PC-3 (cell line): Measurements from ENCODE around the gene ZNF831. TPM values are rescaled to one million over a fixed set of nuclear protein-coding genes. Genes with fewer than 3 reads are reported as not detected.

ENCODE experiments used
- ATAC-seq: fragments of 200-7000 bp; cut with Tn5 transposase; 2 replicates; pipeline ENCODE4 v1.9.1; 2020; ENCODE audit warnings: mild to moderate bottlenecking, moderate library complexity
- BruUV-seq: library from RNA; stranded (reverse); fragments of 400-500 nt; replicated peaks from 2 replicates; lab custom pipeline; 2021; lab: Mats Ljungman, UMichigan
- CTCF ChIA-PET: fragments of 300-600 bp; sonication (Branson Sonifier 250); formaldehyde crosslinking; loops from one replicate; lab custom pipeline; 2022; ENCODE audit warnings: antibody characterized with exemption; lab: Charles Lee
- POLR2A ChIA-PET: fragments of 300-600 bp; sonication (Branson Sonifier 250); formaldehyde crosslinking; loops from one replicate; lab custom pipeline; 2022; ENCODE audit warnings: antibody characterized with exemption; ENCODE audit not compliant: unreplicated experiment; lab: Charles Lee
- DNase-seq: peaks from one replicate; pipeline ENCODE4 v3.0.0-alpha.2; 2015
- H2AFZ ChIP-seq: fragments of 300-600 bp; sonication (generic); 2 replicates; pipeline ENCODE4 v1.6.0; 2016; ENCODE audit warnings: antibody characterized with exemption, low read length
- H3F3A ChIP-seq: fragments of 300-600 bp; sonication (generic); one replicate; pipeline ENCODE4 v1.6.0; 2017; ENCODE audit warnings: antibody characterized with exemption, low read length, control low read depth, mild to moderate bottlenecking; ENCODE audit not compliant: unreplicated experiment
- H3K27ac ChIP-seq: fragments of 300-600 bp; sonication (generic); 2 replicates; pipeline ENCODE4 v1.5.1; 2016; ENCODE audit warnings: mild to moderate bottlenecking, low read length
- H3K27me3 ChIP-seq: fragments of 300-600 bp; sonication (generic); 2 replicates; pipeline ENCODE4 v1.6.1; 2016; ENCODE audit warnings: low read length, mixed read lengths
- H3K36me3 ChIP-seq: fragments of 300-600 bp; sonication (generic); 2 replicates; pipeline ENCODE4 v1.6.1; 2016; ENCODE audit warnings: low read depth, mixed run types, low read length, mixed read lengths
- H3K4me1 ChIP-seq: fragments of 300-600 bp; sonication (generic); 2 replicates; pipeline ENCODE4 v1.5.1; 2016; ENCODE audit warnings: low read length; ENCODE audit not compliant: insufficient read depth
- H3K4me2 ChIP-seq: fragments of 300-600 bp; sonication (generic); 2 replicates; pipeline ENCODE4 v1.6.0; 2016; ENCODE audit warnings: low read length
- H3K4me3 ChIP-seq: fragments of 300-600 bp; sonication (generic); 2 replicates; pipeline ENCODE4 v1.5.1; 2016; ENCODE audit warnings: mild to moderate bottlenecking, low read length, mixed read lengths
- H3K79me2 ChIP-seq: fragments of 300-600 bp; sonication (generic); 2 replicates; pipeline ENCODE4 v1.6.1; 2017; ENCODE audit warnings: low read length, mixed read lengths
- H3K9ac ChIP-seq: fragments of 300-600 bp; sonication (generic); 2 replicates; pipeline ENCODE4 v1.6.0; 2016; ENCODE audit warnings: mild to moderate bottlenecking, low read length
- H3K9me2 ChIP-seq: fragments of 300-600 bp; sonication (generic); replicated peaks from 2 replicates; pipeline ENCODE4 v1.6.1; 2016; ENCODE audit warnings: mixed run types, low read length, mixed read lengths
- H3K9me3 ChIP-seq: fragments of 300-600 bp; sonication (generic); 2 replicates; pipeline ENCODE4 v1.6.1; 2016; ENCODE audit warnings: low read length, mixed read lengths
- H4K20me1 ChIP-seq: fragments of 300-600 bp; sonication (generic); 2 replicates; pipeline ENCODE4 v1.6.1; 2016; ENCODE audit warnings: low read length, mixed read lengths
- EZH2 ChIP-seq: fragments of 300-600 bp; sonication (generic); IDR thresholded peaks from one replicate; pipeline ENCODE4 v1.6.1; 2017; ENCODE audit warnings: antibody characterized with exemption, mild to moderate bottlenecking, low read length; ENCODE audit not compliant: unreplicated experiment
- EZH2phosphoT487 ChIP-seq: fragments of 300-600 bp; sonication (generic); IDR thresholded peaks from 2 replicates; pipeline ENCODE4 v1.6.1; 2018; ENCODE audit warnings: mild to moderate bottlenecking, antibody characterized with exemption, low read length, borderline replicate concordance
- intact Hi-C: fragments of 100-400 bp; cut with micrococcal nuclease; formaldehyde crosslinking; loops from 2 replicates; pipeline ENCODE4 v1.9.0; 2023
- total RNA-seq: library from RNA; depleted of rRNA; stranded (reverse); fragments of >200 nt; gene quantifications from 2 replicates; pipeline ENCODE4 v1.2.3, GENCODE V29; 2014
- TF ChIP-seq, protein P1 (sequence below): fragments of 300-600 bp; sonication (generic); conservative IDR thresholded peaks from 2 replicates; pipeline ENCODE4 v1.5.1; 2017; ENCODE audit warnings: antibody characterized with exemption, low read depth, mild to moderate bottlenecking, low read length

ZNF831 gene
- total RNA-seq, 1 experiment from 2014 or later = not detected

DNA sequence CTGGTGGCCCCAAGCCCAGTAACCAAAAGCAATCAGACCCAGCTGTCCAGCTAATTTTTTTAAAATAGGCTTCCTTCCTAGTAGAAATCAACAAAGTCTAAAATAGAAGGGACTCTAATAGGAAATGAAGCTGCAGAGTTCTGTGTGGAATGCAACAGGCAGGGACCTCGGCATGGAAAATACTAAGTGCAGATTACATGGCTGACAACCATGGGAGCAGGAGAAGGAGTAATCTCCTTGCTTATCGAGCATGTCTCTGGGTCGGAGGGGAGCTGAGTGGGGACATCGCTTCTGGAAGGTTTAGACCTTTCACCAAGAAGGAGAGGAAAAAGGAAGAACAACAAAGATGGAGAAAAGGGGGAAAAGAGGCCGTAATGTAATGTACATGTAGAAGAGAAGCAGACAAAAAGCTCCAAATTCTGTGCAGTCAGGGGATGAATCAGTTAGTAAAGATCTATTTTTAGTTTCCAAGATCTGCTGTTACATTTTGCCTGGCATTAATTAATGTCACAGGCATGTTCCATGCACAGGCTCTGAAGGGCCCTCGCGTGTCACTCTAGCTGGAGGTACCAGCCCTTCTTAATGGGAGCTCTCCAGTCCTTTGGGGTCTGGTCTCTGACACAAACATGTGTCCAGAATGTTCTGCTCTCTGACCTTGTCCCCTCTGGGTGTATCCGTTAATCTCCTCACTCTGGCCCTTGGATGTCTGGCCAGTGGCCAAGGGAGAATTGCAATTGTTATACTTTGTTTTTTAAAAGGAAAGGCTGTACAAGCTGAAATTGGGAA lies 16.6 kb upstream of the ZNF831 start:
- DNase-seq = no peak
- intact Hi-C loops = no loop called here

DNA sequence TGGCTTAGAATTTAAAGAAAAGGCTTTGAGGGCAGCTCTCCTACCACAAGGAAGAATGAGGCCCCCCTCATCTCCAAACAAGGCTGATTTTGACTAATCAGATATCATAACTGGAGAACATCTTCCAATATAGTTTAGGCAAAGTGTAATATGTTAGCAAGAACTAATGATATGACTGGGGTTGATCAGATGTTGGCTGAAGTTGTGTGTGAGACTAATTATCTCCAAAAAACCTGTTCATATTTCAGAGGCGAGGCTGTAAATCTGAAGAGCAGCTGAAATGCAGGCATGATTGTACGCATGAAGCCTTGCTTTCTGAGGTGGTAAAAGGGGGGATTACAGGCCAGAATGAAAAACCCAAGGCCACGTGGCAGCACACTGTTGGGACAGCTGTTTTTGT lies 16.0 kb upstream of the ZNF831 start:
- Histone ChIP-seq H3K27me3 (peaks cover 92% of the 10 kb centered on the region), H3K4me3 (no peak overlapping the region), H3K9me2 (no peaks in the 10 kb centered on the region), H3K27ac (no peak overlapping the region), H4K20me1 (no peaks in the 10 kb centered on the region), H3K79me2 (no peaks in the 10 kb centered on the region), H3K36me3 (no peaks in the 10 kb centered on the region), H3K4me2 (no peak overlapping the region), H3K9ac (no peak overlapping the region), H2AFZ (no peak overlapping the region), H3K4me1 (no peaks in the 10 kb centered on the region), H3K9me3 (no peaks in the 10 kb centered on the region), H3F3A (no peaks in the 10 kb centered on the region)
- no peak for TF ChIP-seq EZH2
- intact Hi-C loops = no loop called here
- DNase-seq (no peak), ATAC-seq (no peak)
- ChIA-PET CTCF (no interaction called here), POLR2A (interaction anchor here (0.6 kb wide), 1 partner anchor 80 kb away, joined by 4 read pairs; no protein-coding TSS in a partner anchor)
- BruUV-seq = no TSS peak

More for the DNA sequence above, 16.6 kb upstream of the ZNF831 start:
- H3F3A ChIP-seq = no peaks in the 10 kb centered on the region
- H3K4me2 ChIP-seq = no peak overlapping the region
- no peak overlapping the region for H2AFZ ChIP-seq
- POLR2A ChIA-PET = no interaction called here
- H3K79me2 ChIP-seq = no peaks in the 10 kb centered on the region
- no TSS peak for BruUV-seq
- H3K4me3 ChIP-seq = no peak overlapping the region
- no peaks in the 10 kb centered on the region for H3K9me2 ChIP-seq
- H3K27ac ChIP-seq = no peak overlapping the region
- TF ChIP-seq EZH2 (no peak), EZH2phosphoT487 (no peak)
- TF ChIP-seq, protein P1, sequence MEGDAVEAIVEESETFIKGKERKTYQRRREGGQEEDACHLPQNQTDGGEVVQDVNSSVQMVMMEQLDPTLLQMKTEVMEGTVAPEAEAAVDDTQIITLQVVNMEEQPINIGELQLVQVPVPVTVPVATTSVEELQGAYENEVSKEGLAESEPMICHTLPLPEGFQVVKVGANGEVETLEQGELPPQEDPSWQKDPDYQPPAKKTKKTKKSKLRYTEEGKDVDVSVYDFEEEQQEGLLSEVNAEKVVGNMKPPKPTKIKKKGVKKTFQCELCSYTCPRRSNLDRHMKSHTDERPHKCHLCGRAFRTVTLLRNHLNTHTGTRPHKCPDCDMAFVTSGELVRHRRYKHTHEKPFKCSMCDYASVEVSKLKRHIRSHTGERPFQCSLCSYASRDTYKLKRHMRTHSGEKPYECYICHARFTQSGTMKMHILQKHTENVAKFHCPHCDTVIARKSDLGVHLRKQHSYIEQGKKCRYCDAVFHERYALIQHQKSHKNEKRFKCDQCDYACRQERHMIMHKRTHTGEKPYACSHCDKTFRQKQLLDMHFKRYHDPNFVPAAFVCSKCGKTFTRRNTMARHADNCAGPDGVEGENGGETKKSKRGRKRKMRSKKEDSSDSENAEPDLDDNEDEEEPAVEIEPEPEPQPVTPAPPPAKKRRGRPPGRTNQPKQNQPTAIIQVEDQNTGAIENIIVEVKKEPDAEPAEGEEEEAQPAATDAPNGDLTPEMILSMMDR = no peak
- H3K36me3 ChIP-seq = no peaks in the 10 kb centered on the region
- H3K27me3 ChIP-seq = peaks cover 86% of the 10 kb centered on the region
- ATAC-seq = no peak
- no peaks in the 10 kb centered on the region for H3K4me1 ChIP-seq
- H4K20me1 ChIP-seq = no peaks in the 10 kb centered on the region
- CTCF ChIA-PET = no interaction called here
- H3K9ac ChIP-seq = no peak overlapping the region
- no peaks in the 10 kb centered on the region for H3K9me3 ChIP-seq

DNA sequence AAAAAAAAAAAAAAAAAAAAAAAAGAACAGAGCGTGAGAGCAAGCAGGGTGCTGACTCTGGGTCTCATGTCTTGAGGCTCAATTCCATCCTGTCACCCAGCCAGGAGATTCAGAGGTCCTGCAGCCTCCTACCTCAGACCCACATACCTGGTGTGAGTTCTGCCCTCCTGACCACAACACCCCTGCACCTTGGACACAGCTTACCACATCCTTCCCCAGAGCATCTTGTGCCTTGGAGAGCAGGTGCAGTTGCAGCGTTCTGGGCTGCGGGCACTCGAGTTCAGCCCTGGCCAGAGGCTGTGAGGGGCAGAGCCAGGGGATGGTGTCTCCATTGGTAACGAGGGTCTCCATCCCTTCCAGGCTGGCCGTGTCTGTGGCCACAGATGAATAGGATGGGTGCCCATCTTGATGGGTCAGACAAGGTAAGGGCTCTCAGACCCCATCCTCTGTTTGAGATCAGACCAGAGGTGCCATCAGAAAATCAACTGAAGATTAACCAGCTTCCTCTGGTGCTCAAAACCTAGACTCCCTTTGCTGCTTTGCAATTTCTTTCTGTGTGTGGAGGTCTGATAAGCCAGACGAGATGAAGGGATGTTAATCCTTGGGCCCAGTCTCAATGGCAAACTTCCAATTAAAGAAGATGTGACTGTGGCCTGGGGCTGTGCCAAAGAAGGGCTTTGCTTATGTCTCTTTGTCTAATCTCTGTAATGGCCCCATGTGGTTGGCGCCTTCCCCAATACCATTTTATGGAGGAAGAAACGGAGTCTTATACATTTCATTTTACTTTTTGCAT lies 14.7 kb upstream of the ZNF831 start:
- no peak overlapping the region for H3K4me2 ChIP-seq
- H3K79me2 ChIP-seq = no peaks in the 10 kb centered on the region
- CTCF ChIA-PET = no interaction called here
- no peak overlapping the region for H3K27ac ChIP-seq
- no peaks in the 10 kb centered on the region for H3K9me2 ChIP-seq
- H3K27me3 ChIP-seq = peaks cover 96% of the 10 kb centered on the region
- H3K9ac ChIP-seq = no peak overlapping the region
- POLR2A ChIA-PET = no interaction called here
- TF ChIP-seq, protein P1 = no peak
- TF ChIP-seq EZH2 = no peak
- no peak for TF ChIP-seq EZH2phosphoT487
- H3K4me1 ChIP-seq = no peaks in the 10 kb centered on the region
- no TSS peak for BruUV-seq
- ATAC-seq (no peak), DNase-seq (no peak)
- no peak overlapping the region for H2AFZ ChIP-seq
- H3K4me3 ChIP-seq = no peak overlapping the region
- H3K36me3 ChIP-seq = no peaks in the 10 kb centered on the region
- intact Hi-C loops = no loop called here
- no peaks in the 10 kb centered on the region for H3K9me3 ChIP-seq
- no peaks in the 10 kb centered on the region for H4K20me1 ChIP-seq
- no peaks in the 10 kb centered on the region for H3F3A ChIP-seq
